GM23338 (cell line): Measurements from ENCODE around the gene KCMF1.

ENCODE experiments used
- EZH2 ChIP-seq: fragments of 200-600 bp; sonication (generic); IDR thresholded peaks from one replicate; pipeline ENCODE4 v1.8.0; 2017; ENCODE audit warnings: antibody characterized with exemption, mild to moderate bottlenecking, low read depth; ENCODE audit not compliant: unreplicated experiment
- EZH2phosphoT487 ChIP-seq: fragments of 200-600 bp; sonication (generic); IDR thresholded peaks from one replicate; pipeline ENCODE4 v1.8.1; 2018; ENCODE audit warnings: antibody characterized with exemption; ENCODE audit not compliant: unreplicated experiment
- POLR2AphosphoS5 ChIP-seq: IDR thresholded peaks from 2 replicates; pipeline ENCODE4 v1.6.1; 2016; ENCODE audit warnings: antibody characterized with exemption, low read depth
- TF ChIP-seq, protein P1 (sequence below), 2 experiments: fragments of 200-600 bp in 1 of 2; sonication (generic) in 1 of 2; conservative IDR thresholded peaks; 2 replicates each; pipeline versions ENCODE4 v1.5.1 to v1.6.1; 2016 to 2017; ENCODE audit warnings: antibody characterized with exemption in 2 of 2, low read depth in 2 of 2, mild to moderate bottlenecking in 2 of 2, moderate library complexity in 1 of 2
- TF ChIP-seq, protein P2 (sequence below): IDR thresholded peaks from one replicate; pipeline ENCODE4 v1.6.1; 2018; ENCODE audit warnings: antibody characterized with exemption; ENCODE audit not compliant: unreplicated experiment

DNA sequence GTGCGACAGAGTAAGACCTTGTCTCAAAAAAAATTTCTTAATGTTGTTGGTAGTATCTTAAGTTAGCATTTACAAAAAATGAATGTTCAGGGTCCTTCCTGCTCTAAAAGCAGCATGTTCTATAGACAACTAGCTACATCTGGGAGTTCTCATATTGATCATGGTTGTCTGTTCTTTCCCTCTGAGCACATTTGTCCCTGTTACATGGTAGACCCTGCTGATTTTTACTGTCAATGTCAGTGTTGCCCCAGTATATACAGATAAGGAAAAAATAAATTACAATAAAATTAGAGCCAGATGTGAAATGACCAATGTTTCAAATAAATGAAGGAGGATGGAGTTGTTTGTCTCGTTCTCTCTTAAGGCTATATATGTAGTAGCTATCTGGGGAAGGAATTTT lies 63.2 kb downstream of the KCMF1 start:
- TF ChIP-seq POLR2AphosphoS5: no peak
- TF ChIP-seq, protein P1, sequence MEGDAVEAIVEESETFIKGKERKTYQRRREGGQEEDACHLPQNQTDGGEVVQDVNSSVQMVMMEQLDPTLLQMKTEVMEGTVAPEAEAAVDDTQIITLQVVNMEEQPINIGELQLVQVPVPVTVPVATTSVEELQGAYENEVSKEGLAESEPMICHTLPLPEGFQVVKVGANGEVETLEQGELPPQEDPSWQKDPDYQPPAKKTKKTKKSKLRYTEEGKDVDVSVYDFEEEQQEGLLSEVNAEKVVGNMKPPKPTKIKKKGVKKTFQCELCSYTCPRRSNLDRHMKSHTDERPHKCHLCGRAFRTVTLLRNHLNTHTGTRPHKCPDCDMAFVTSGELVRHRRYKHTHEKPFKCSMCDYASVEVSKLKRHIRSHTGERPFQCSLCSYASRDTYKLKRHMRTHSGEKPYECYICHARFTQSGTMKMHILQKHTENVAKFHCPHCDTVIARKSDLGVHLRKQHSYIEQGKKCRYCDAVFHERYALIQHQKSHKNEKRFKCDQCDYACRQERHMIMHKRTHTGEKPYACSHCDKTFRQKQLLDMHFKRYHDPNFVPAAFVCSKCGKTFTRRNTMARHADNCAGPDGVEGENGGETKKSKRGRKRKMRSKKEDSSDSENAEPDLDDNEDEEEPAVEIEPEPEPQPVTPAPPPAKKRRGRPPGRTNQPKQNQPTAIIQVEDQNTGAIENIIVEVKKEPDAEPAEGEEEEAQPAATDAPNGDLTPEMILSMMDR (conservative IDR thresholded peaks at IDR 0.05; ENCODE audit: low read depth in 2 of 2): no peak
- no peak for TF ChIP-seq EZH2phosphoT487
- TF ChIP-seq EZH2: no peak
- TF ChIP-seq, protein P2, sequence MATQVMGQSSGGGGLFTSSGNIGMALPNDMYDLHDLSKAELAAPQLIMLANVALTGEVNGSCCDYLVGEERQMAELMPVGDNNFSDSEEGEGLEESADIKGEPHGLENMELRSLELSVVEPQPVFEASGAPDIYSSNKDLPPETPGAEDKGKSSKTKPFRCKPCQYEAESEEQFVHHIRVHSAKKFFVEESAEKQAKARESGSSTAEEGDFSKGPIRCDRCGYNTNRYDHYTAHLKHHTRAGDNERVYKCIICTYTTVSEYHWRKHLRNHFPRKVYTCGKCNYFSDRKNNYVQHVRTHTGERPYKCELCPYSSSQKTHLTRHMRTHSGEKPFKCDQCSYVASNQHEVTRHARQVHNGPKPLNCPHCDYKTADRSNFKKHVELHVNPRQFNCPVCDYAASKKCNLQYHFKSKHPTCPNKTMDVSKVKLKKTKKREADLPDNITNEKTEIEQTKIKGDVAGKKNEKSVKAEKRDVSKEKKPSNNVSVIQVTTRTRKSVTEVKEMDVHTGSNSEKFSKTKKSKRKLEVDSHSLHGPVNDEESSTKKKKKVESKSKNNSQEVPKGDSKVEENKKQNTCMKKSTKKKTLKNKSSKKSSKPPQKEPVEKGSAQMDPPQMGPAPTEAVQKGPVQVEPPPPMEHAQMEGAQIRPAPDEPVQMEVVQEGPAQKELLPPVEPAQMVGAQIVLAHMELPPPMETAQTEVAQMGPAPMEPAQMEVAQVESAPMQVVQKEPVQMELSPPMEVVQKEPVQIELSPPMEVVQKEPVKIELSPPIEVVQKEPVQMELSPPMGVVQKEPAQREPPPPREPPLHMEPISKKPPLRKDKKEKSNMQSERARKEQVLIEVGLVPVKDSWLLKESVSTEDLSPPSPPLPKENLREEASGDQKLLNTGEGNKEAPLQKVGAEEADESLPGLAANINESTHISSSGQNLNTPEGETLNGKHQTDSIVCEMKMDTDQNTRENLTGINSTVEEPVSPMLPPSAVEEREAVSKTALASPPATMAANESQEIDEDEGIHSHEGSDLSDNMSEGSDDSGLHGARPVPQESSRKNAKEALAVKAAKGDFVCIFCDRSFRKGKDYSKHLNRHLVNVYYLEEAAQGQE: no peak
